HG03039 (cell line): Measurements from ENCODE around the gene FBXW12.
A peak's percentile ranks its signal among the peaks of the same experiment; 100 is the strongest.

Source experiments
- ATAC-seq: cut with Tn5 transposase; IDR thresholded peaks from one replicate; pipeline ENCODE4 v1.9.1; 2021; ENCODE audit warnings: mild to moderate bottlenecking, moderate library complexity; ENCODE audit not compliant: unreplicated experiment

FBXW12 gene

GRCh38 chr3:48432411-48433371 is 60.7 kb downstream of the FBXW12 start:
- no peak for ATAC-seq

- ATAC-seq, result no peak
Observed at GRCh38 chr3:48433472-48434118, 61.6 kb downstream of the FBXW12 start.

GRCh38 chr3:48434591-48435222 is 62.7 kb downstream of the FBXW12 start:
- no peak for ATAC-seq

GRCh38 chr3:48435223-48435595 is 63.2 kb downstream of the FBXW12 start:
- no peak for ATAC-seq

GRCh38 chr3:48435774-48436476 is 63.9 kb downstream of the FBXW12 start:
- no peak for ATAC-seq

DNA sequence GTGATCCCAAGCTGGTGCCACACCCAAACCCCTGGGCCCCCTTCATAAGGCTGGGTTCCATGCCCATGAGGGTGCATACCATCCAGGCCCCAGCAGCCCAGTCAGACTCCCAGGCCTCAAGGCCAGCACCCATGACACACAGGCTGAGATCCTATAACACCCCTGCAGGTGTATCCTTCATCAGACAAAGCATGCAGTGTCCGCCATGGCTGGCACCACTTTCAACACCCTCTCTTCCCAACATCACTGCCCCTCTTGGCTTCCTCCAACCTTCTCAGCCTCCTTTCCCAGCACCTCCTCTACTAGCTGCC is 64.4 kb downstream of the FBXW12 start:
- ATAC-seq, result no peak

DNA sequence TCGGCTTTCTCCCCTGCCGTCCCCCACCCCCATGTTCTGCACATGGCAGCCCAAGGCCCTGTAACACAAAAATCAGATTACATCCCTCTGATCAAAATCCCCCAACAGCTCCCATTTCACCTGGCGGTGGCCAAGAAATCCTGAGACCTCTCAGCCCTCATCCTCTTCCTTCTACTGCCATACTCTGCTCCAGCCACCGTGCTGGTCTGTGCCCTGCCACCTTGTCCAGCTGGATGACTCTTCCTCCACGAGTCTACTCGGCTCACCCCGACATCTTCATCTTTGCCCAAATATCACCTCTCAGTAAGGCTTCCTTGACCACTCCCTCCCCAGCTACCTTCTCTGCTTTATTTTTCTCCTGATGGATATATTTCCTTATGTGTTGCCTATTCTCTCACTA is 64.8 kb downstream of the FBXW12 start:
- no peak for ATAC-seq

- ATAC-seq, result no peak
Observed at GRCh38 chr3:48437812-48438211, 65.8 kb downstream of the FBXW12 start.

- ATAC-seq, result peak; percentile 91
Observed at GRCh38 chr3:48439820-48440589, 68.0 kb downstream of the FBXW12 start, which contains the start of the genes CCDC51 and TMA7. CCDC51 (minus strand) TSS chr3:48440119; CDS start chr3:48435128, 4,991 bp downstream. TMA7 (plus strand) TSS chr3:48440257; CDS start chr3:48440297, 40 bp downstream.

DNA sequence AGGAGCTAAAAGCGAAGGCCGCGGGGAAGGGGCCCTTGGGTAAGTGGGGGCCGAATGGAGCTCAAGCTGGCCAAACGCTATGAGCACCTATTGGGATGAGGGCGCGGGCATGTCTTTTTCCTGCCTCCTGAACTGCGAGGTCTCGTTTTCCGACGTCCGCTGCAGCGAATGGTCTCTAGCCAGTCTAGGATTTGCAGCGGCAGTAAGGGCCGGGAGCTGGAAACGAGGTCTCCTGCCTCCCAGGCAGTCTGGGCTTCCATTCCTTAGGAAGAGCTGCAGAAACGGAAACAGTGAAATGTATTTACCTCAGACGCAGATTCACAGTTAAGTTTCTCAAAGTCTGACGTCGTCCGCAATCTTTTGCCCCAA is 68.6 kb downstream of the FBXW12 start:
- ATAC-seq, result no peak

GRCh38 chr3:48441940-48442339 is 69.9 kb downstream of the FBXW12 start:
- no peak for ATAC-seq
